Measurements from ENCODE around the gene PRR33.

- no peak for TF ChIP-seq EZH2 (IDR thresholded peaks at IDR 0.05; ENCODE audit: borderline replicate concordance, low read depth, low read length, severe bottlenecking)
- no peak for TF ChIP-seq CTCF (IDR thresholded peaks at IDR 0.05; ENCODE audit: borderline replicate concordance, extremely low read depth, low read length, poor library complexity, severe bottlenecking)
Observed at GRCh38 chr11:1853376-1854131, 38.1 kb downstream of the PRR33 start.

Data from DND-41 (cell line).